GM21529 (cell line): Measurements from ENCODE around the gene SHCBP1L.

Source experiments
- ATAC-seq: cut with Tn5 transposase; IDR thresholded peaks from one replicate; pipeline ENCODE4 v1.9.1; 2021; ENCODE audit not compliant: unreplicated experiment

Gene SHCBP1L

DNA sequence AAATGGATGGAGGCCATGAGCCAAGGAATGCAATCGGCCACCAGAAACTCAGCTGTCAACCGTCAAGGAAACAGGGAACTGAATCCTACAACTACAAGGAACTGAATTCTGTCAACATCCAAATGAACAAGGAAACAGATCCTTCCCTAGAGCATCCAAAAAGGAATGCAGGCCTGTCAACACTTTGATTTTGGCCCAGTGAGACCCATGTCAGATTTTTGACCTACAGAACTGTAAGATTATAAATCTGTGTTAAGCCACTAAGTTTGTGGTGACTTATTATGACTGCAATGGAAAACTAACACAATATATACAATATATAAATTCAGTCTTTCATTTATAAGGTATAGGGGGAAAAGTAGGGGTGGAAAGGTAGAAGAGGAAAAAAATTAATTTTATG is 55.3 kb downstream of the SHCBP1L start:
- ATAC-seq, result no peak

DNA sequence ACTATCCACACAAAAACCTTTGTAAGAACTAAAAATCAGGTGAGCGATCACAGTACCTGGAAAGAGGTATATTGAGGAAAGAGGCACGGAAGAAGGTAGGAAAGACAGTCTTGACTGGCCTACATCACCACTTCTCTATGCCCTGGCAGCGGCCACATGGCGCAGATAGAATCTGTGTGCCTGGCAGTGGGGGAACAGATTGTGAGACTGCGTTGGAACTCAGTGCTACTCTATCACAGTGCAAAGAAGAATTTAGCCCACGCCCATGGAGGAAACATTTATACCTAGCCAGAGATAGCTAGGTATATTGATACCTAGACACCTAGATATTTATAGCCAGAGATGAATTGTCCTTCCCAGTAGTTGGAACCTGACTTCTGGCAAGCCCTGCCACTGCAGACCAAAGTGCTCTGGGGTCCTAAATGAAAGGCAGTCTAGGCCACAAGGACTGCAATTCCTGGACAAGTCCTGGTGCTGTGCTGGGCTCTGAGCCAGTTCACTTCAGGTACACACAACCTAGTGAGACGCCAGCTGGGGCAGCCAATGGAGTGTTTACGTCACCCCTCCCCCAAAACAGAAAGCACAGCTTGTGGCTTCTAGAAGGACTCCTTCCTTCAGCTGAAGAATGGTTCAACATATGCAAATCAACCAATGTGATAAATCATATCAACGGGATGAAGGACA is 61.9 kb downstream of the SHCBP1L start:
- no peak for ATAC-seq

DNA sequence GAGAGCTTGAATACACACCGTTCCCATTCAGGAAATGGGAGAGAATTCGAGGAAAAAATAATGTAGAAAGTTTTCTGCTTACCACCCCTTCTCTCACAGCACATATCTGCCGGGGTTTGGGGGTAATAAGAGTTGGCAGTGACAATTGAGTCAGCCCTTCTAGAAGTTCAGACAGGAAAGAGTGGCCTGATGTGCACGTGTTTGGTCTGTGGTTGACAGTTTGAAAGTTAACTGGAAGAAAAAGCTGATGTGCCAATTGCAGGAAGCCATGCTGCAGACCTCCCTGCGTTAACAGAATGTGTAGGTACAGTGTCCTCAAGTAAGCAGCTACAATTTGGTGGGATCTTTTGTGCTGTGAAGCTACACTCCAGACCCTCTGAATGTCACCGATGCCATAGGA is 63.0 kb downstream of the SHCBP1L start:
- ATAC-seq, result no peak

DNA sequence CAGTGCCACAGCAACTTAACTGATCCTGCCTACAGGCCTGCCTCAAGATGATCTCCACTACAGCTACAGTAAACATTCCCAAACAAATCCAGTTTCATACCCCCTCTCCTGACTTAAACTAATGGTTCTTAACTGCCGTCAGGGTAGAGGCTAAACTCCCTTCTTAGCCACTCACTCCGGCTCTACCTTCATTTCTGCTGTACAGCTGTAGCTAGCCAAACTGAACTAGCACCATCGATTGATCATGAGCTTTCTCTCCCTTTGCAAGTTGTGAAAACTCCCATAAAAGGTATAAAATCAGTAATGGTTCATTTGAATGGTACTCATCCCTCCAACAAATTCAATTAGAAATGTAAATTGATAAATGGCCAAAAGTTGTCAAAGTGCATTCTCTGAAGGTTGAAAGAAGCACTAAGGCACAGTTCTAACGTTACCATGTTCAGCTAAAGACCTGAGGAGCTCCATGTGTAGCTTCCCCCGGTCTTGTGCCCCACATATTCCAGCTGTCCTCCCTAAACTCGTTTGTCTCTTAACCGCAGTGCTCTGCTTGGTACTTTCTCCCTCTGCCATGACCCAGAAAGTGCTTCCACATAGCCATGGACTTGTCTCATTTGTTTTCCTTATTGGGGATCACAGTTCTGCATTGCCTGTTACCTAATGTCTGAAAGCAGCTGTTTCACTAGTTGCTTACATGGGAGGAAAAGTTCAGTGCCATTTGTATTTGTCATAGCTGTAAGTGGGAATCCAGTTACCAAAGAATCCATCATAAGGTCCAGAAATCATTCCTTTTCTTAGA is 64.0 kb downstream of the SHCBP1L start:
- ATAC-seq, result no peak

GRCh38 chr1:182886985-182887384 is 66.0 kb downstream of the SHCBP1L start:
- ATAC-seq, result no peak

GRCh38 chr1:182885591-182885990 is 67.4 kb downstream of the SHCBP1L start:
- ATAC-seq, result no peak

GRCh38 chr1:182884872-182885271 is 68.1 kb downstream of the SHCBP1L start:
- no peak for ATAC-seq

DNA sequence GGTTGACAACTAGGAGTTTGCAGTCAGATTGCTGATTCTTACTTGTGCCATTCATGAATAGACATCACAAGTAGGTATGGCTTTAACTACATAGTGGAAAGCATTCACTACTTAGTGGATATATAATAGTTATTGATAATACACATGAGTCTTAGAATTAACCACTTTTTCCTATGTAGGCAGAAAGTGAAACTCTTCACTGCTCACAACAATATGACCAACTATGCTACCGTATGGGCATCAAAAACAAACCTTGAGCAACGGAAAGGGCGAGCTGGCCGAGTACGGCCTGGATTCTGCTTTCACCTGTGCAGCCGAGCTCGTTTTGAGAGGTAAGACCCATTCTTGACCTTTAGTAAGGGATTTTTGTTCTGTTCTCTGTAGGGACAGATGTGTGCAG is 75.1 kb downstream of the SHCBP1L start:
- ATAC-seq, result no peak

- no peak for ATAC-seq
Observed at GRCh38 chr1:182877331-182877730, 75.6 kb downstream of the SHCBP1L start.

GRCh38 chr1:182875889-182876288 is 77.1 kb downstream of the SHCBP1L start:
- no peak for ATAC-seq

DNA sequence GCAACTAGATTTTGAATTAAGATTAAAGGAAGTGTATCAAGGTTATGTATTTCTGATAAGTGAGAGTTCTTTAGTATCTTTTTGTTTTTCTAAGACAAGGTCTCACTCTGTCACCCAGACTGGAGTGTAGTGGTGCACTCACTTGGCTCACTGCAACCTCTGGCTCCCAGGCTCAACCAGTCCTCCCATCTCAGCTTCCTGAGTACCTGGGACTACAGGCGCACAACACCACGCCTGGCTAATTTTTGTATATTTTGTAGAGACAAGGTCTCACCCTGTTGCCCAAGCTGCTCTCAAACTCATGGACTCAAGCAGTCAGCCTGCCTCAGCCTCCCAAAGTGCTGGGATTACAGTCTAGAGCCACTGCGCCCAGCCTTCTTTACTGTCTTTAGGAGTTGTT is 80.1 kb downstream of the SHCBP1L start:
- no peak for ATAC-seq

DNA sequence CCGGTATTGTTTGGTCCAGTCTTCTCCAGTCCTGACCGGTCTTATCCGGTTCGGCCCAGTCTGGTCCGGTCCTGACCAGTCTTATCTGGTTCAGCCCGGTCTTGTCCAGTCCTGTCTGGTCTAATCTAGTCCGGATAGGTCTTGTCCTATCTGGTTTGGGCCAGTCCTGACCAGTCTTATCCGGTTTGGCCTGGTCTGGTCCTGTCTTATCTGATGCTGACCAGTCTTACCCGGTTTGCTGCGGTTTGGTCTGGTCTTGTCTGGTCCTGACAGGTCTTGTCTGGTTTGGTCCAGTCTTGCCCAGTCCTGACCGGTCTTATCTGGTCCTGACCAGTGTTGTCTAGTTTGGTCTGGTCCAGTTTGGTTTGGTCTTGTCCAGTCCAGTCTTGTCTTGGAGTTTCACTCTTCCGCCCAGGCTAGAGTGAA is 83.7 kb downstream of the SHCBP1L start:
- ATAC-seq, result no peak

- ATAC-seq, result no peak
Observed at GRCh38 chr1:182867861-182868260, 85.1 kb downstream of the SHCBP1L start.

DNA sequence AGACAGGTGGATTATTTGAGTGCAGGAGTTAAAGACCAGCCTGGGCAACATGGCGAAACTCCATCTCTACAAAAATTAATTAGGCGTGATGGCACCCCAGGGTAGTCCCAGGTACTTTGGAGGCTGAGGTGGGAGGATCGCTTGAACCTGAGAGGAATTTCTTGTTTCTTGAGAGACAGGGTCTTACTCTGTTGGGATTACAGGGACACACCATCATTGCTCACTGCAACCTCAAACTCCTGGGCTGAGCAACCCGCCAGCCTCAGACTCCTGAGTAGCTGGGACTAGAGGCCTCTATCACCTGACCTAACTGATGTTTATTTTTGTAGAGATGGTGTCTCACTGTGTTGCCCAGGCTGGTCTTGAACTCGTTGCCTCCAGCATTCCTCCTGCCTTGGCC is 89.0 kb downstream of the SHCBP1L start:
- ATAC-seq, result no peak

- no peak for ATAC-seq
Observed at GRCh38 chr1:182862827-182863226, 90.1 kb downstream of the SHCBP1L start.

DNA sequence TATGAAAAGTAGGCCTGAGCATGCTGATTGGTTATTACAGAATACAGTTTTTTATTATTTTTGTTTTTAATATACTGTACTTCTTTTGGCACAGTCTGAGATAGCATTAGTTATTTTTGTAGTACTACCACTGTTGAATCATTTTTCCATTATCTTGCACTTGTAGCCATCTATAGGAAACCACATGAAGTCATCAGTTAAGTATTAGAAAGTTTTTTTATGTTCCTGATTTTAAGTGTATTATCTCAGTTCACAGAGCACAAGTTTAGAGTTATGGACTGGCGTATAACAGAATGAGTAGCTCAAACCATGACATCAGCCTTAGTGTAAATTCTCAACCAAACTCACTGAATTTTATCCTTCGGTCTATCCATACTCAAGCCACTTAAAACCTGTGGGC is 91.0 kb downstream of the SHCBP1L start:
- ATAC-seq, result no peak

DNA sequence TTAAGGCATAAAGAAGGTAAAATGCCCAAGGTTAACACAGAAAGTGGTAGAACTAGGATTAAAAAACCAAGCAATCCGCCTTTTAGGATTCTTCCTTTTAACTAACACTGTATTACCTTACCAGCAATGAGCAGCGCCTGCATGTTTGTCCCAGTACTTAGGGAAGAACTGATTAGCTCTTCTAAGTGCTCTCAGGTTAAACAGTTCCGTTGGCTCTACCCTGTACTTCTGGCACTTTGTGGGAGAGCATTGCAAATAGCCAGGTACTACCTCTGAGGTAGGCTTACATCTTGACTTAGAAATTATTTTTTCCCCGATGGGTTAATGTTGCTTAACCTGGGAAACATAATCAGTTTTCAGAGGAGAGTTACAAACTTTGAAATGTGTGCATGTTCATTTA is 92.3 kb downstream of the SHCBP1L start:
- no peak for ATAC-seq

GRCh38 chr1:182857212-182857611 is 95.8 kb downstream of the SHCBP1L start:
- ATAC-seq, result no peak

GRCh38 chr1:182855911-182856310 is 97.1 kb downstream of the SHCBP1L start:
- no peak for ATAC-seq

DNA sequence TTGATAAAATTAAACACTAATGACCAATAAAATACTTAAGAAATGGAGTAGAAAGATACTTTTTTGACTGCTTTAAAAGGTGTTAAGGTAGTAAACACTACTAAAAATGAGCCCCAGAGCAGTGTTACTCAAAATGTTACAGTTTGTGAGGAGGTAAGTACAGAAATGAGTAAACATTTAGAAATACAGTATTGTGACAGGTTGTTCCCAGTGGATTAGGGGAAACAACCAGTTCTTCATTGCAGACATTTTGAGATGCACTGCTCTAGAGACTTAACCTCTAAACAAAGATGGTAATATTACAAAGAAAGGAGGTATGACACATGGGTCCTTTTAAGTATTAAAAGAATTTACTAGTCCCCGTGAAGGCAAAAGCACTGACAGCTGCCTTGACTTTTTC is 101.1 kb downstream of the SHCBP1L start:
- ATAC-seq, result no peak

DNA sequence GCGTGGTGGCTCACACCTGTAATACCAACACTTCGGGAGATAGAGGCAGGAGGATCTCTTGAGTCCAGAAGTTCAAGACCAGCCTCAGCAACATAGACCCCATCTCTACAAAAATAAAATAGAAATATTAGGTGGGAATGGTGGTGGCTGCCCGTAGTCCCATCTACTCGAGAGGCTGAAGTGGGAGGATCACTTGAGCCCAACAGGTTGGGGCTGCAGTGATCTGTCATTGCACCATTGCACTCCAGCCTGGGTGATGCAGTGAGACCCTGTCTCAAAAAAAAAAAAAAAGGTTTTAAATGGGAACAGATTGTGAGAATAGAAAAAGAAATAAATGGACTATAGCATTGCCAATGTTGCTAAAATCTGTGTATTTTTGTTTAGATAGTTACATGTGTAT is 102.6 kb downstream of the SHCBP1L start:
- ATAC-seq, result no peak
